K562 treated with DMSO at 1 percent for 24 hours (cell line): ENCODE data around the gene EEF1AKMT3. TPM values are rescaled to one million over a fixed set of nuclear protein-coding genes. Genes with fewer than 3 reads are reported as not detected.

ENCODE experiments used
- total RNA-seq: library from RNA; unstranded; fragments of 300-600 nt; gene quantifications from 2 replicates; pipeline ENCODE4 v1.2.3, GENCODE V29; 2022; ENCODE audit warnings: low read depth; ENCODE audit not compliant: insufficient read depth

The EEF1AKMT3 gene
- total RNA-seq, result 5.8 and 6.3 TPM in 2 replicates

GRCh38 chr12:57772429-57773322 is at the start of gene EEF1AKMT3:
EEF1AKMT3 (plus strand) TSS chr12:57772614; CDS start chr12:57772725, 111 bp downstream.

DNA sequence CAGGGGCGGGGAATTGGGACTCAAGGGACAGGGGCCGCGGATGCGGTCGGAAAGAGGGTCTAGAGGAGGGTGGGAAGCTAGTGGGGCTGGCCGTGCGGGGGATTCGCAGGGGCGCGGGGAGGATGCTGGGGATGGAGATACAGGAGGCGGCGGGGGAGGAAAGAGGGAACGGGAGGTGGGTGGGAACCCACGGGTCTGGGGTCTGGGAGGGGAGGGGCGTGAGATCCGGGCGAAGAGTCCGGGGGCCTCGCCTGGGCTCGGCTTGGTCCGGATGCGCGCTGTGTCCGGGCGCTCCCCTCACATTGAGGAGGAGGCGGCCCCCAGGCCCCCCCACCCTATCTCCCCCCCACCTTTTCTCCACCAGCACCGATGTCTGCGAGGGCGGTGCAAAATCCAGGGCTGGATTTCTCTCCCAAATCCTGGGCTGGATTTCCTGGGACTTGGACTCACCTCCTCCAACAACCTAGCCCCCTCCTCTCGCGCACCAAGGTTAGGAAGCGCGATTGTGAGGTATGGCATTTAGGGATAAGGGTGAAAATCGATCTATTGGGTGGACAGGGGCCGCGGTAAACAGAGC is 33.7 kb upstream of the EEF1AKMT3 start, which contains the start of gene AGAP2:
Gene AGAP2 (minus strand): TSS at position 82 of the 577 bp plus-strand sequence. CDS start 496 bp downstream, outside the sequence.

GRCh38 chr12:57744777-57745484 is 27.5 kb upstream of the EEF1AKMT3 start, which contains the start of gene TSPAN31:
TSPAN31 (plus strand) TSS chr12:57745039; CDS start chr12:57745155, 116 bp downstream.

GRCh38 chr12:57751788-57752667 is 20.4 kb upstream of the EEF1AKMT3 start, which contains the start of gene CDK4:
CDK4 (minus strand) TSS chr12:57752310; CDS start chr12:57751717, 593 bp downstream.

GRCh38 chr12:57754411-57755193 is 17.8 kb upstream of the EEF1AKMT3 start, which contains the start of gene MARCHF9:
MARCHF9 (plus strand) TSS chr12:57755103; CDS start chr12:57755529, 426 bp downstream.

DNA sequence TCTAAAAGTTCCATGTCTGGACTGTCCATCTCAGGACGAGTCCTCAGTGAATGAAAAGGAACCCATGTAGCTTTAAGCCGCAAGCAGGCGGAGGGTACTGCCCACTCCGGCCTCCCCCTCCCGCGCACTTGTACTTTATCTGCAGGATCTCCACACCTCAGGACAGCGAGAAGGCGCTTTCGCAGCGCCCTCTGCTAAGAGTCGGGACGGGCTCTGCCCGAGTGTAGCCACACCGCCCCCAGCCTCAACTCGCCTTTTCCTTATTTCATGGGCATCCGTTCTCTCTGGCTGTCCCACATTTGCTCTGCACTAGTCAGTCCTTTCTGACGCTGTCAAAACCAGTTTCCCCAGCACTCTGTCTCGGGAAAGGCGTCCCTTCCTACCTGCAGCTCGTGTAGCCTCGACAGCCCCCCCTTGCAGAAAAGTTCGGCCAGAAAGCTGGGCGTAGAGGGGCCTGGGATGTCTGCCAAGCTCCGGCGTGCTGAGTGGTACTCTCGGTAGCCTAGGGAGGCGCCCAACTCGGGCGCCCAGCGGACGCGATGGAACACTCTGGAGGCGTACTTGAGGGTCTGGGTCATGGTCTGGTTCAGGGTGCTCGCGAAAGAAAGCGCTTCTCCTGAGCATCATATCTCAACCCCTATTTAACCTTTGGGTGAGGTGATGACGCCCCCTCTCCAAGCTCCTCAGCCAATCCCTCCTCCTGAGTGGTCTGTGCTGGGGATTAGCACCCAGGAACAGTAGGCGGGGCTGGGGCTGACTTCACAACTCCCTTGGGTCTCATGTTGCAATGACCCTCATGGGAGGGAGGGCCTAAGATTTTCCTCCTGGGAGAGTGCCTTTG is 5.7 kb upstream of the EEF1AKMT3 start, which contains the start of gene CYP27B1:
Gene CYP27B1 (minus strand): TSS at position 615 of the 841 bp plus-strand sequence. CDS start 37 bp downstream, at position 578.

GRCh38 chr12:57771873-57772428 is 463 bp upstream of the EEF1AKMT3 start, which contains the start of gene METTL1:
METTL1 (minus strand) TSS chr12:57772105; CDS start chr12:57772083, 22 bp downstream.

DNA sequence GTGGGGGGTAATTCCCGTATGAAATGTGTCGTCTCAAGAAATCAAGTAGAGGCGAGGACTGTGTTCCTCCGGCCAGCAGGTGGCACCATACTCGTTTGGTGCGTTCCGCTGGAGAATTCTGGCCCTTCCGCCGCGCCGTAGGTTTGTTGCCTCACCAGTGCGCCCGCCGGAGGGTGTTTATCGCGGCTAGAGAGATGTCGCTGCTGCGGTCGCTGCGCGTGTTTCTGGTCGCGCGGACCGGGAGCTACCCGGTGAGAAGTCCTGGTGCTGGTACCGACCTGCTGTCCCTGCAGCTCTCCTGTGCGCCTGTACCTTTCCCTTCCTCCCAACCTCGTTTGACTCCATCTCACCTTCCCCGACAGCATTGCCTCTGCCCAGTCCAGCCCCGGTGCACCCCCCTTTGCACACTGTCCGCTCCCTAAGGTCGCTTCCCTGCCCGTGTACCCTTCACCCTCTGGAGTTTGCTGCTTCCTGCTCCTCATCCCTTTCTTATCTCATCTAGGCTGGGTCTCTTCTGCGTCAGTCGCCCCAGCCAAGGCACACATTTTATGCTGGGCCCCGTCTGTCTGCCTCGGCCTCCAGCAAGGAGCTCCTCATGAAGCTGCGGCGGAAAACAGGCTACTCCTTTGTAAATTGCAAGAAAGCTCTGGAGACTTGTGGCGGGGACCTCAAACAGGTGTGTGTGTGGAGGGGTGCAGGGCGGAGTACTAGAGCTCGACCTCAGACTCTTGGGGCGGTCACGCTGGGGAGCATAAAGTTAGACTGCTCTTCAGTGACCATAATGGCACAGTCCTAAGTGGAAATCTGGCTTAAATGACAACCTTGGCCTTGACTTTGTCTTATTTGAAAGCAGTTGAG is 10.4 kb downstream of the EEF1AKMT3 start, which contains the start of gene TSFM:
Gene TSFM (plus strand): TSS at position 180 of the 858 bp plus-strand sequence. CDS start 15 bp downstream, at position 195.

Other genes starting within 250 kb of the EEF1AKMT3 start
- 26.8 and 32.7 TPM in 2 replicates for gene MBD6, start 249.8 kb upstream of the EEF1AKMT3 start, total RNA-seq
- gene DCTN2, start 225.4 kb upstream of the EEF1AKMT3 start, total RNA-seq, result 184 and 186 TPM in 2 replicates
- 11.0 and 12.9 TPM in 2 replicates for gene KIF5A, start 222.6 kb upstream of the EEF1AKMT3 start, total RNA-seq
- gene PIP4K2C, start 181.4 kb upstream of the EEF1AKMT3 start, total RNA-seq, result 34.6 and 38.6 TPM in 2 replicates
- gene DTX3, start 167.8 kb upstream of the EEF1AKMT3 start, total RNA-seq, result not detected in 2 replicates
- gene ARHGEF25, start 161.2 kb upstream of the EEF1AKMT3 start, total RNA-seq, result 16.4 and 17.6 TPM in 2 replicates
- gene B4GALNT1, start 139.4 kb upstream of the EEF1AKMT3 start, total RNA-seq, result 67.2 and 69.6 TPM in 2 replicates
- 291 and 302 TPM in 2 replicates for gene OS9, start 78.5 kb upstream of the EEF1AKMT3 start, total RNA-seq
- gene AGAP2, start 33.9 kb upstream of the EEF1AKMT3 start, total RNA-seq, result 0.38 and 0.45 TPM in 2 replicates
- gene TSPAN31, start 27.6 kb upstream of the EEF1AKMT3 start, total RNA-seq, result 17.6 and 19.4 TPM in 2 replicates
- 148 and 150 TPM in 2 replicates for gene CDK4, start 20.3 kb upstream of the EEF1AKMT3 start, total RNA-seq
- 12.7 and 13.9 TPM in 2 replicates for gene MARCHF9, start 17.5 kb upstream of the EEF1AKMT3 start, total RNA-seq
- 1.5 and 1.9 TPM in 2 replicates for gene CYP27B1, start 5.5 kb upstream of the EEF1AKMT3 start, total RNA-seq
- 3.0 and 5.5 TPM in 2 replicates for gene METTL1, start 509 bp upstream of the EEF1AKMT3 start, total RNA-seq
- 27.2 and 32.6 TPM in 2 replicates for gene TSFM, start 10.2 kb downstream of the EEF1AKMT3 start, total RNA-seq
- 0.94 and 2.1 TPM in 2 replicates for gene AVIL, start 46.1 kb downstream of the EEF1AKMT3 start, total RNA-seq
- gene CTDSP2, start 74.1 kb downstream of the EEF1AKMT3 start, total RNA-seq, result 118 and 123 TPM in 2 replicates
- 16.1 and 18.6 TPM in 2 replicates for gene ATP23, start 169.0 kb downstream of the EEF1AKMT3 start, total RNA-seq